GM23338 (cell line): ENCODE measurements around the gene ANO1.

Source experiments
- CTCF ChIP-seq, 2 experiments: fragments of 200-600 bp in 1 of 2; sonication (generic) in 1 of 2; conservative IDR thresholded peaks; 2 replicates each; pipeline versions ENCODE4 v1.5.1 to v1.6.1; 2016 to 2017; ENCODE audit warnings: antibody characterized with exemption in 2 of 2, low read depth in 2 of 2, mild to moderate bottlenecking in 2 of 2, moderate library complexity in 1 of 2
- EZH2phosphoT487 ChIP-seq: fragments of 200-600 bp; sonication (generic); IDR thresholded peaks from one replicate; pipeline ENCODE4 v1.8.1; 2018; ENCODE audit warnings: antibody characterized with exemption; ENCODE audit not compliant: unreplicated experiment

GRCh38 chr11:70168405-70168754 lies 90.3 kb downstream of the ANO1 start:
- TF ChIP-seq CTCF (conservative IDR thresholded peaks at IDR 0.05; ENCODE audit: low read depth in 2 of 2) (no peak), EZH2phosphoT487 (no peak)
